Right lobe of liver (tissue), 6 donors: ENCODE measurements around the gene UBE2J2. TPM values are rescaled to one million over a fixed set of nuclear protein-coding genes. Genes with fewer than 3 reads are reported as not detected.

ENCODE experiments used
- ATAC-seq, 4 donors: fragments of 200-7000 bp; cut with Tn5 transposase; one replicate each; pipeline ENCODE4 v1.9.1; 2020; ENCODE audit warnings: mild to moderate bottlenecking in 4 of 4, moderate library complexity in 4 of 4
- DNase-seq, 3 donors: peaks; one replicate each; pipeline ENCODE4 v3.0.0-alpha.2; 2020
- H3K27ac ChIP-seq, 3 donors: fragments of 200-600 bp; one replicate each; pipeline ENCODE4 v1.8.0; 2022
- H3K27me3 ChIP-seq, 2 donors: fragments of 200-600 bp; one replicate each; pipeline ENCODE4 v1.8.0; 2022
- H3K36me3 ChIP-seq, 4 donors: fragments of 200-600 bp; sonication (generic) in 1 of 4; one replicate each; pipeline versions ENCODE4 v1.5.1 to v1.8.0; 2017 to 2022; ENCODE audit warnings: control low read depth in 1 of 4
- H3K4me1 ChIP-seq, 4 donors: fragments of 200-600 bp; sonication (generic) in 1 of 4; one replicate each; pipeline versions ENCODE4 v1.5.1 to v1.8.0; 2017 to 2022; ENCODE audit warnings: control low read depth in 1 of 4
- H3K4me3 ChIP-seq, 3 donors: fragments of 200-600 bp; one replicate each; pipeline ENCODE4 v1.8.0; 2022
- H3K9me3 ChIP-seq, 4 donors: fragments of 200-600 bp; sonication (generic) in 1 of 4; one replicate each; pipeline versions ENCODE4 v1.5.1 to v1.8.0; 2017 to 2022; ENCODE audit warnings: control low read depth in 1 of 4
- CTCF ChIP-seq, 4 donors: fragments of 200-600 bp in 3 of 4; fragments of 450-650 bp in 1 of 4; IDR thresholded peaks; one replicate each; pipeline versions ENCODE4 v1.5.1 to v1.8.0; 2016 to 2022; ENCODE audit warnings: antibody characterized with exemption in 4 of 4, mild to moderate bottlenecking in 2 of 4
- POLR2A ChIP-seq: fragments of 450-650 bp; IDR thresholded peaks from one replicate; pipeline ENCODE4 v1.6.1; 2017; ENCODE audit warnings: antibody characterized with exemption, mild to moderate bottlenecking
- WGBS: methylation state at CpG from one replicate; pipeline ENCODE4 v1.1.6; 2018; ENCODE audit warnings: low coverage, low lambda C conversion rate; ENCODE audit not compliant: insufficient coverage; ENCODE audit errors: missing lambda C conversion rate; 5-methylcytosine and 5-hydroxymethylcytosine counted together
- intact Hi-C, 2 donors: fragments of 100-400 bp; cut with DNase I; formaldehyde crosslinking; loops; one replicate each; pipeline versions ENCODE4 v1.11.2 to v1.14.1; 2022
- total RNA-seq, 6 experiments: library from RNA; depleted of rRNA in 2 of 6; stranded (reverse); fragments of >200 nt in 2 of 6; fragmentation: NEBNext Ultra II Directional in 3 of 6; extraction: Animal tissue kit (Norgen Biotek cat#: 25700) in 3 of 6; gene quantifications; one replicate each; pipeline versions ENCODE4 v1.1.0 to v1.2.4, GENCODE V29; 2016 to 2023
- donor health status: DM: no; HTN: yes; CAD: no.
- donor health status: DM: no; HTN: no; CAD: no.
- donor health status: DM: no; HTN: no; CAD: no.
- donor health status: DM: no; HTN: yes; CAD: no.
- donor health status: DM: no; HTN: yes; CAD: no.

The UBE2J2 gene
- total RNA-seq, 6 experiments from 2014 or later = 25.5 to 30.6 (median 26.9) TPM

GRCh38 chr1:1220197-1220596 is 53.5 kb downstream of the UBE2J2 start:
- no peak overlapping the region for H3K4me3 ChIP-seq
- intact Hi-C loops = no loop called here
- no peak for DNase-seq
- no peak for TF ChIP-seq POLR2A
- TF ChIP-seq CTCF (IDR thresholded peaks at IDR 0.05) = no peak
- no peak overlapping the region for H3K27ac ChIP-seq
- ATAC-seq = no peak
- H3K9me3 ChIP-seq = no peaks in the 10 kb centered on the region
- no peaks in the 10 kb centered on the region for H3K4me1 ChIP-seq
- peaks cover 0 to 67% (median 10%) of the 10 kb centered on the region in 4 donors for H3K36me3 ChIP-seq
- no peaks in the 10 kb centered on the region for H3K27me3 ChIP-seq
- no CpG with 5 or more reads among the region's 24 CpGs for WGBS

GRCh38 chr1:1219341-1219740 is 54.3 kb downstream of the UBE2J2 start:
- H3K9me3 ChIP-seq = no peaks in the 10 kb centered on the region
- 80% methylated on average over 1 of the region's 20 CpGs for WGBS
- DNase-seq (no peak), ATAC-seq (no peak)
- no peak for TF ChIP-seq POLR2A
- no peak for TF ChIP-seq CTCF (IDR thresholded peaks at IDR 0.05)
- no peak overlapping the region for H3K27ac ChIP-seq
- H3K36me3 ChIP-seq = peaks cover 0 to 63% (median 10%) of the 10 kb centered on the region in 4 donors
- intact Hi-C loops = no loop called here
- H3K4me3 ChIP-seq = no peak overlapping the region
- H3K4me1 ChIP-seq = no peaks in the 10 kb centered on the region
- H3K27me3 ChIP-seq = no peaks in the 10 kb centered on the region

GRCh38 chr1:1218524-1219200 is 55.0 kb downstream of the UBE2J2 start:
- TF ChIP-seq POLR2A (no peak), CTCF (IDR thresholded peaks at IDR 0.05) (no peak)

GRCh38 chr1:1217621-1218523 is 55.8 kb downstream of the UBE2J2 start:
- ATAC-seq (no peak), DNase-seq (no peak)
- Histone ChIP-seq H3K27ac (no peak overlapping the region), H3K36me3 (peaks cover 0 to 49% (median 9%) of the 10 kb centered on the region in 4 donors), H3K4me3 (no peak overlapping the region), H3K27me3 (no peaks in the 10 kb centered on the region), H3K4me1 (no peaks in the 10 kb centered on the region), H3K9me3 (no peaks in the 10 kb centered on the region)
- intact Hi-C loops = no loop called here
- 97% methylated on average over 13 of the region's 52 CpGs for WGBS
- TF ChIP-seq POLR2A (no peak), CTCF (IDR thresholded peaks at IDR 0.05) (no peak)

More at GRCh38 chr1:1218524-1219200, 55.0 kb downstream of the UBE2J2 start:
- Histone ChIP-seq H3K9me3 (no peaks in the 10 kb centered on the region), H3K27ac (no peak overlapping the region), H3K36me3 (peaks cover 0 to 56% (median 10%) of the 10 kb centered on the region in 4 donors), H3K4me3 (no peak overlapping the region), H3K27me3 (no peaks in the 10 kb centered on the region), H3K4me1 (no peaks in the 10 kb centered on the region)
- WGBS = 96% methylated on average over 10 of the region's 36 CpGs
- DNase-seq = no peak
- intact Hi-C loops = no loop called here
- ATAC-seq = no peak
